Thoracic aorta (tissue), 2 donors: ENCODE results near the gene PARVB. TPM values are rescaled to one million over a fixed set of nuclear protein-coding genes. Genes with fewer than 3 reads are reported as not detected.

Experiments
- ATAC-seq: fragments of 150-250 bp; one replicate; pipeline ENCODE4 v1.8.0; 2017; ENCODE audit warnings: low read depth; ENCODE audit not compliant: insufficient number of reproducible peaks, low FRiP score
- DNase-seq: peaks from one replicate; pipeline ENCODE4 v3.0.0-alpha.2; 2020; ENCODE audit warnings: low spot score
- H3K27ac ChIP-seq, 2 donors: fragments of 200-600 bp; sonication (generic); 1 replicate in 1 of 2; 2 replicates in 1 of 2; pipeline ENCODE4 v1.5.1; 2016; ENCODE audit warnings: mild to moderate bottlenecking in 2 of 2, moderate library complexity in 2 of 2
- H3K27me3 ChIP-seq: fragments of 200-600 bp; sonication (generic); replicated peaks from 2 replicates; pipeline ENCODE4 v1.6.0; 2016; ENCODE audit warnings: mild to moderate bottlenecking; ENCODE audit not compliant: insufficient read depth
- H3K36me3 ChIP-seq: fragments of 200-600 bp; sonication (generic); one replicate; pipeline ENCODE4 v1.5.1; 2016
- H3K4me1 ChIP-seq, 2 donors: fragments of 200-600 bp; sonication (generic); 1 replicate in 1 of 2; 2 replicates in 1 of 2; pipeline versions ENCODE4 v1.5.1 to v1.6.0; 2016; ENCODE audit warnings: low read depth in 2 of 2, mild to moderate bottlenecking in 1 of 2; ENCODE audit not compliant: control insufficient read depth in 1 of 2
- H3K4me3 ChIP-seq: fragments of 200-600 bp; sonication (generic); 2 replicates; pipeline ENCODE4 v1.5.1; 2016; ENCODE audit warnings: mild to moderate bottlenecking
- H3K9me3 ChIP-seq: fragments of 200-600 bp; sonication (generic); 2 replicates; pipeline ENCODE4 v1.5.1; 2016
- total RNA-seq, 2 donors: library from RNA; depleted of rRNA; stranded (reverse); fragments of >200 nt; gene quantifications; one replicate each; pipeline versions ENCODE4 v1.1.0 to v1.2.3, GENCODE V29; 2016
- TF ChIP-seq, protein P1 (sequence below): fragments of 200-600 bp; sonication (generic); IDR thresholded peaks from one replicate; pipeline ENCODE4 v1.5.1; 2019; ENCODE audit warnings: antibody characterized with exemption

The PARVB gene
- total RNA-seq, 2 donors from 2014 or later = 15.3 to 17.2 TPM

DNA sequence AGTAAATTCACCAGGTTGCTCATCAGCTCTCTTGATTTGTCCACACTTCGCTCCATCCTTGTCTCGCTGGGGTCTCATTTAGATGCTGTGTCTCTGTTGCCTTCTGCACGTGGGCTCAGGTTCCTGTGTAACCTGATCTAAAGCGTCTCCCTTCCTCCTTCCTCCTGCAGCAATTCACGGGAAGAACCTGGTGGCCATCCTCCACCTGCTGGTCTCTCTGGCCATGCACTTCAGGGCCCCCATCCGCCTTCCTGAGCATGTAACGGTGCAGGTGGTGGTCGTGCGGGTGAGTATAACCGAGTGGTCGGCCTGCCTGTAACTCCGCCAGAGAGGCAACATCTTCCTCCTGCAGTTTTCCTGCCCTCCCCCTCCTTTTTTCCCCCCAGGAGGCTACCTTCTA is 108.6 kb downstream of the PARVB start:
- no peak for ATAC-seq
- Histone ChIP-seq H3K27ac (no peak overlapping the region), H3K4me3 (no peak overlapping the region), H3K4me1 (peaks cover 0 to 11% of the 10 kb centered on the region in 2 donors), H3K27me3 (no peaks in the 10 kb centered on the region), H3K36me3 (no peaks in the 10 kb centered on the region), H3K9me3 (peaks cover 4% of the 10 kb centered on the region)
- DNase-seq = no peak
- TF ChIP-seq, protein P1, sequence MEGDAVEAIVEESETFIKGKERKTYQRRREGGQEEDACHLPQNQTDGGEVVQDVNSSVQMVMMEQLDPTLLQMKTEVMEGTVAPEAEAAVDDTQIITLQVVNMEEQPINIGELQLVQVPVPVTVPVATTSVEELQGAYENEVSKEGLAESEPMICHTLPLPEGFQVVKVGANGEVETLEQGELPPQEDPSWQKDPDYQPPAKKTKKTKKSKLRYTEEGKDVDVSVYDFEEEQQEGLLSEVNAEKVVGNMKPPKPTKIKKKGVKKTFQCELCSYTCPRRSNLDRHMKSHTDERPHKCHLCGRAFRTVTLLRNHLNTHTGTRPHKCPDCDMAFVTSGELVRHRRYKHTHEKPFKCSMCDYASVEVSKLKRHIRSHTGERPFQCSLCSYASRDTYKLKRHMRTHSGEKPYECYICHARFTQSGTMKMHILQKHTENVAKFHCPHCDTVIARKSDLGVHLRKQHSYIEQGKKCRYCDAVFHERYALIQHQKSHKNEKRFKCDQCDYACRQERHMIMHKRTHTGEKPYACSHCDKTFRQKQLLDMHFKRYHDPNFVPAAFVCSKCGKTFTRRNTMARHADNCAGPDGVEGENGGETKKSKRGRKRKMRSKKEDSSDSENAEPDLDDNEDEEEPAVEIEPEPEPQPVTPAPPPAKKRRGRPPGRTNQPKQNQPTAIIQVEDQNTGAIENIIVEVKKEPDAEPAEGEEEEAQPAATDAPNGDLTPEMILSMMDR = no peak

- no peaks in the 10 kb centered on the region for H3K27me3 ChIP-seq
- ATAC-seq = no peak
- H3K36me3 ChIP-seq = no peaks in the 10 kb centered on the region
- DNase-seq = no peak
- peaks cover 0 to 11% of the 10 kb centered on the region in 2 donors for H3K4me1 ChIP-seq
- H3K4me3 ChIP-seq = no peak overlapping the region
- TF ChIP-seq, protein P1 = no peak
- H3K9me3 ChIP-seq = peaks cover 4% of the 10 kb centered on the region
- H3K27ac ChIP-seq = no peak overlapping the region
Measured at GRCh38 chr22:44133161-44133560, 109.1 kb downstream of the PARVB start.

GRCh38 chr22:44133901-44134571 is 109.9 kb downstream of the PARVB start:
- DNase-seq = no peak
- TF ChIP-seq, protein P1 = no peak

GRCh38 chr22:44136112-44136511 is 112.0 kb downstream of the PARVB start:
- no peak overlapping the region for H3K4me3 ChIP-seq
- peaks cover 0 to 11% of the 10 kb centered on the region in 2 donors for H3K4me1 ChIP-seq
- TF ChIP-seq, protein P1 = no peak
- DNase-seq (no peak), ATAC-seq (no peak)
- H3K27ac ChIP-seq = no peak overlapping the region
- H3K9me3 ChIP-seq = peaks cover 4% of the 10 kb centered on the region
- H3K27me3 ChIP-seq = no peaks in the 10 kb centered on the region
- H3K36me3 ChIP-seq = no peaks in the 10 kb centered on the region

More at GRCh38 chr22:44133901-44134571, 109.9 kb downstream of the PARVB start:
- Histone ChIP-seq H3K9me3 (peaks cover 4% of the 10 kb centered on the region), H3K36me3 (no peaks in the 10 kb centered on the region), H3K27ac (no peak overlapping the region), H3K4me1 (peaks cover 0 to 11% of the 10 kb centered on the region in 2 donors), H3K4me3 (no peak overlapping the region), H3K27me3 (no peaks in the 10 kb centered on the region)
- ATAC-seq = no peak

DNA sequence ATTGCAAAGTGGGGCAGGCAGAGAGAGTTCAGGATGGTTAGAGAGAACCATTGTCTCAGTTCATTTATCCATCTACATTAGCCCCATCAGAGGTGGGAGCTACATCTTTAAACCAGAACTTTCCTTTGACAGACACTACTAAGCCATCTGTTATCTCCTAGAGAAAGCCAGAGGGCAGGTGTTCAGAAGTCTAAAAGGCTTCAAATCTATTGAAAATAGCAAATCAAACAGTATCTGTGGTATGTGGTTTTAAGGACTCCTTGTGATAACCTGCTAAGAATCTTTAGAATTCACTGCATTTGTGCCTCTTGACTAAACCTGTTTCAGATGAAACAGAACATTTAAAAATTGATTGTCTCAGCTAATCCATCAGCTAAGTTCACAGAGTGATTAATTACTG is 112.7 kb downstream of the PARVB start:
- H3K27ac ChIP-seq = no peak overlapping the region
- H3K4me1 ChIP-seq = peaks cover 0 to 11% of the 10 kb centered on the region in 2 donors
- H3K27me3 ChIP-seq = no peaks in the 10 kb centered on the region
- H3K36me3 ChIP-seq = no peaks in the 10 kb centered on the region
- peaks cover 4% of the 10 kb centered on the region for H3K9me3 ChIP-seq
- DNase-seq (no peak), ATAC-seq (no peak)
- TF ChIP-seq, protein P1 = no peak
- H3K4me3 ChIP-seq = no peak overlapping the region
